Measurements from ENCODE around the gene SYNDIG1. TPM values are rescaled to one million over a fixed set of nuclear protein-coding genes. Genes with fewer than 3 reads are reported as not detected.

Gene SYNDIG1
- total RNA-seq, 2 donors from 2014 or later = 0.78 TPM; not detected in 1

DNA sequence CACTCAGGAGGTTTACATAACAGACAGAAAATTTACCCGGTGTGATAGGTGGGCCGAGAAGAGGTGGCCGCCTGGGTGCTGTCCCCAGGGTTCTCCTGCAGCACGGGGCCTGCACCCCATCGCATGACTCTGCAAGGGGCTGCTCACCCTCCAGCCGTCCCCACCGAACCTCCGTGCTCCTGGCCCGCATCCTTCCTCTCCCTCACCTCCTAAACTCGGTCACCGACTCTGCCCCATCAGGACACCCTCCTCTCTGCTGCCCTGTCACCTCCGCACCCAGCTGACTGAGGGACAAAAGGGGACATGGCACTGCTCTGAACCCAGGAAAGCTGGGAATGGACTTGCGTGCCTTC, 147.6 kb downstream of the SYNDIG1 start:
- DNase-seq (no peak), ATAC-seq (no peak)
- 72 to 80% methylated on average over 13 of the region's 13 CpGs for WGBS, 2 donors
- Histone ChIP-seq H3K27me3 (no peaks in the 10 kb centered on the region), H3K27ac (no peak overlapping the region), H3K4me1 (no peaks in the 10 kb centered on the region), H3K4me3 (no peak overlapping the region), H3K9me3 (no peaks in the 10 kb centered on the region), H3K36me3 (replicated peaks in 1 of 2; ENCODE audit: insufficient read depth in 1 of 2, low read depth in 2 of 2) (no peaks in the 10 kb centered on the region)
- TF ChIP-seq POLR2A (IDR thresholded peaks at IDR 0.05) = no peak
- intact Hi-C loops (cut with DNase I) = loop anchor here (5.0 kb wide), 1 partner anchor 50 kb away; no protein-coding TSS in a partner anchor

DNA sequence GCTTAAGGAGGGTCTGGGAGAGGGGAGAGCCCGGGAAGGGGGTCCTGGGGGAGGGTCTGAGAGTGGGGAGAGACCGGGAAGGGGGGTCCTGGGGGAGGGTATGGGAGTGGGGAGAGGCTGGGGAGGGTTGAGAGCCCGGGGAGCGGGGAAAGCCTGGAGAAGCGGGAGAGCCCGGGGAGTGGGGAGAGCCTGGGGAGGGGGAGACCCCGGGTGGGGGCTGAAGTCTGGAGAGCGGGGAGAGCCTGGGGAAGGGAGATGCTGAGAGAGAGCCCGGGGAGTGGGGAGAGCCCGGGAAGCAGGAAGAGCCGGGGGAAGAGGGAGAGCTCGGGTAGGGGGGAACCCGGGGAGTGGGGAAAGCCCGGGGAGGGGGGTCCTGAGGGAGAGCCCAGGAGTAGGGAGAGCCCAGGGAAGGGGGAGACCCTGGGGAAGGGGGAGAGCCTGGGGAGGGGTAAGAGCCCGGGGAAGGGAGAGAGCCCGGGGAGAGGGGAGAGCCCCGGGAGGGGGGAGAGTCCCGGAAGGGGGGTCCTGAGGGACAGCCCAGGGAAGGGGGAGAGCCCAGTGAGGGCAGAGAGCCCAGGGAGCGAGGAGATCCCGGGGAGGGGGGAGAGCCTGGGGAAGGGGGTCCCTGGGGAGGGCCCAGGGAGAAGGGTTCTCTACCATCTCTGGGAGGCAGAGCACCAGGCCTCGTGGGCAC, 148.5 kb downstream of the SYNDIG1 start:
- no peaks in the 10 kb centered on the region for H3K36me3 ChIP-seq (replicated peaks in 1 of 2; ENCODE audit: insufficient read depth in 1 of 2, low read depth in 2 of 2)
- H3K27me3 ChIP-seq = no peaks in the 10 kb centered on the region
- WGBS, 2 donors = 62 to 73% methylated on average over 16 to 21 of the region's 21 CpGs
- ATAC-seq = no peak
- intact Hi-C loops (cut with DNase I) = loop anchor here (5.0 kb wide), 1 partner anchor 51 kb away; no protein-coding TSS in a partner anchor
- no peaks in the 10 kb centered on the region for H3K9me3 ChIP-seq
- H3K4me3 ChIP-seq = no peak overlapping the region
- no peak overlapping the region for H3K27ac ChIP-seq
- TF ChIP-seq, protein P1, sequence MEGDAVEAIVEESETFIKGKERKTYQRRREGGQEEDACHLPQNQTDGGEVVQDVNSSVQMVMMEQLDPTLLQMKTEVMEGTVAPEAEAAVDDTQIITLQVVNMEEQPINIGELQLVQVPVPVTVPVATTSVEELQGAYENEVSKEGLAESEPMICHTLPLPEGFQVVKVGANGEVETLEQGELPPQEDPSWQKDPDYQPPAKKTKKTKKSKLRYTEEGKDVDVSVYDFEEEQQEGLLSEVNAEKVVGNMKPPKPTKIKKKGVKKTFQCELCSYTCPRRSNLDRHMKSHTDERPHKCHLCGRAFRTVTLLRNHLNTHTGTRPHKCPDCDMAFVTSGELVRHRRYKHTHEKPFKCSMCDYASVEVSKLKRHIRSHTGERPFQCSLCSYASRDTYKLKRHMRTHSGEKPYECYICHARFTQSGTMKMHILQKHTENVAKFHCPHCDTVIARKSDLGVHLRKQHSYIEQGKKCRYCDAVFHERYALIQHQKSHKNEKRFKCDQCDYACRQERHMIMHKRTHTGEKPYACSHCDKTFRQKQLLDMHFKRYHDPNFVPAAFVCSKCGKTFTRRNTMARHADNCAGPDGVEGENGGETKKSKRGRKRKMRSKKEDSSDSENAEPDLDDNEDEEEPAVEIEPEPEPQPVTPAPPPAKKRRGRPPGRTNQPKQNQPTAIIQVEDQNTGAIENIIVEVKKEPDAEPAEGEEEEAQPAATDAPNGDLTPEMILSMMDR (IDR thresholded peaks at IDR 0.05) = no peak
- TF ChIP-seq POLR2A (IDR thresholded peaks at IDR 0.05) = no peak
- H3K4me1 ChIP-seq = no peaks in the 10 kb centered on the region
- DNase-seq = no peak

DNA sequence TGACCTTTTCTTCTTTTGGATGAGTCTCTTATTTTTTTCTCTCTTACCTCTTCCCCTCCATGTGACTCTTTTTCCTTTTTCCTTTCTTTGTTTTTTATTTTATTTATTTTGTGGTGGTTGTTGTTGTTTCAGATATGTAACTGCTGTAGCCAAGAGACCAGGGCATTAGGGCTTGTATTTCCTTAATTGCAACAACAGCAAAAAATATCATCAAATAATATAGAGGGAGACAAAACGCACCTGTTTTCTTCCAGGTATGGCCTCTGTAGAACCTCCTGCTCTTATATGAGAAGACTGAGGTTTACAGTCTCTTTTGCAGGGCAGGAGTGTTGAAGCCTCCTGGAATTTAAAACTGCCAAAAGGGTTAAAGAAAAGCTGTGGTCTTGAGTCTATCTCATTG, 149.3 kb downstream of the SYNDIG1 start:
- DNase-seq = no peak
- no peaks in the 10 kb centered on the region for H3K27me3 ChIP-seq
- 50 to 63% methylated on average over 1 of the region's 1 CpG for WGBS, 2 donors
- no peaks in the 10 kb centered on the region for H3K4me1 ChIP-seq
- no peak for TF ChIP-seq POLR2A (IDR thresholded peaks at IDR 0.05)
- TF ChIP-seq, protein P1 (IDR thresholded peaks at IDR 0.05) = no peak
- ATAC-seq = no peak
- intact Hi-C loops (cut with DNase I) = loop anchor here (5.0 kb wide), 1 partner anchor 51 kb away; no protein-coding TSS in a partner anchor
- H3K36me3 ChIP-seq (replicated peaks in 1 of 2; ENCODE audit: insufficient read depth in 1 of 2, low read depth in 2 of 2) = no peaks in the 10 kb centered on the region
- no peaks in the 10 kb centered on the region for H3K9me3 ChIP-seq
- H3K4me3 ChIP-seq = no peak overlapping the region
- H3K27ac ChIP-seq = no peak overlapping the region

DNA sequence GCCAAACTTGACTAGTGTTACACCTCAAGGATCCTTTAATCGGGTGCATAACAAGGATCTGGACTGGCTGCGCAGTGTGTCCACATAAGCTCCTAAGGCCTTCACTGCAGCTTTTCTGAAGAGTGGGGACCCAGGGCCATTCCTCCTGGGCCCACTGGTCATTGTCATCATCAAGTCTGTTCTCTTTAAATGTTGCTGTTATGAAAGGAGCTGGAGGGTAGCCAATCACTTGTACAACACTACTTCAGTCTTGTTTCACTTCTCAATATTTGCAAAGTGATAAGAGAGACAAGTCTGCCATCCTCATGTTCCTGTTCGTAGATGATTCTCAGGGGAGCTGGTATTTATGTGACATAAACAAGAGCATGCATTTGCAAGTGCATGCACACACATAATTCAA, 149.8 kb downstream of the SYNDIG1 start:
- intact Hi-C loops (cut with DNase I) = loop anchor here (5.0 kb wide), 1 partner anchor 52 kb away; no protein-coding TSS in a partner anchor
- no peak overlapping the region for H3K27ac ChIP-seq
- TF ChIP-seq POLR2A (IDR thresholded peaks at IDR 0.05) = no peak
- TF ChIP-seq, protein P1 (IDR thresholded peaks at IDR 0.05) = no peak
- 57 to 65% methylated on average over 3 of the region's 3 CpGs for WGBS, 2 donors
- H3K4me3 ChIP-seq = no peak overlapping the region
- DNase-seq (no peak), ATAC-seq (no peak)
- no peaks in the 10 kb centered on the region for H3K4me1 ChIP-seq
- no peaks in the 10 kb centered on the region for H3K36me3 ChIP-seq (replicated peaks in 1 of 2; ENCODE audit: insufficient read depth in 1 of 2, low read depth in 2 of 2)
- H3K27me3 ChIP-seq = no peaks in the 10 kb centered on the region
- no peaks in the 10 kb centered on the region for H3K9me3 ChIP-seq

DNA sequence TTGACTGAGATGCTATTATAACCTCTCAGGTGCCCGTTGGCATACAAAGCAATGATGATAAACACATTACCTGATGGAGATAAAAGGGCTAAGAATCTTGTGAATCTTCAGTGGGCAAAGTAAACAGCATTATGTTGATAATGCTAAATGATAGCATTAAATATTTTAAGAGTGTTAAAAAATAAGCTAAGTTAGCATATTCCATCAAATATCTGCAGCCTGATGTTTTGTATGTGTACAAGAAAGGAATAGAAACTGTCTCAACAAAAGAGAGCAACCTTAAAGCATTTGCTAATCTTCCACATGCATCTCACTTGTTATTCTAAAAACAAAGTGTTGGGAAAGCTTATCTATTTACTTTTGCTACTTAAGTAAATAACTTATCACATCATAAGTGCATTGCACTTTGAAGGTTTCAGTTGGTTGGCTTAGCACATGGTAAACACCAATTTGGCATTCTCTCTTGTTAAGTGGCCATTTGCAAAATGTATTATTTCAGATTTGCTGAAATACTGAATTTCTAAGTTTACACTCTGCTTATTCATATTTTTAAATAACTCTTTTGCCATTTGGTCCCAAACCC, 151.6 kb downstream of the SYNDIG1 start:
- ATAC-seq (no peak), DNase-seq (no peak)
- Histone ChIP-seq H3K27ac (no peak overlapping the region), H3K27me3 (no peaks in the 10 kb centered on the region), H3K9me3 (no peaks in the 10 kb centered on the region), H3K4me1 (no peaks in the 10 kb centered on the region), H3K4me3 (no peak overlapping the region), H3K36me3 (replicated peaks in 1 of 2; ENCODE audit: insufficient read depth in 1 of 2, low read depth in 2 of 2) (no peaks in the 10 kb centered on the region)
- TF ChIP-seq POLR2A (IDR thresholded peaks at IDR 0.05) = no peak
- TF ChIP-seq, protein P1 (IDR thresholded peaks at IDR 0.05) = no peak
- intact Hi-C loops (cut with DNase I) = no loop called here
- WGBS, 2 donors = 59 to 63% methylated on average over 1 of the region's 1 CpG

All from body of pancreas (tissue), 4 donors.